Nephron (organoid): ENCODE measurements around the gene SLC5A7.

Source experiments
- H3K27ac Mint-ChIP-seq, 3 experiments: 2 replicates each; pipeline ENCODE4 v1.8.0; 2020; ENCODE audit warnings: mixed read lengths in 3 of 3, mild to moderate bottlenecking in 2 of 3, moderate library complexity in 1 of 3
- H3K27me3 Mint-ChIP-seq: 2 replicates; pipeline ENCODE4 v1.8.0; 2021; ENCODE audit warnings: low read depth, mild to moderate bottlenecking, moderate library complexity, mixed read lengths
- H3K36me3 Mint-ChIP-seq: 2 replicates; pipeline ENCODE4 v1.8.0; 2020; ENCODE audit warnings: low read depth, mixed read lengths
- H3K4me1 Mint-ChIP-seq: 2 replicates; pipeline ENCODE4 v1.8.0; 2020; ENCODE audit warnings: mixed read lengths
- H3K4me3 Mint-ChIP-seq, 3 experiments: 2 replicates each; pipeline ENCODE4 v1.8.0; 2020; ENCODE audit warnings: mild to moderate bottlenecking in 3 of 3, mixed read lengths in 3 of 3, moderate library complexity in 2 of 3
- H3K9me3 Mint-ChIP-seq: 2 replicates; pipeline ENCODE4 v1.8.0; 2020; ENCODE audit warnings: mixed read lengths
- TF ChIP-seq, protein P1 (sequence below), 3 experiments: fragments of 200-600 bp; sonication (generic); IDR thresholded peaks; one replicate each; pipeline ENCODE4 v1.5.0; 2021; ENCODE audit warnings: antibody characterized with exemption in 3 of 3; ENCODE audit not compliant: unreplicated experiment in 3 of 3

Gene SLC5A7

DNA sequence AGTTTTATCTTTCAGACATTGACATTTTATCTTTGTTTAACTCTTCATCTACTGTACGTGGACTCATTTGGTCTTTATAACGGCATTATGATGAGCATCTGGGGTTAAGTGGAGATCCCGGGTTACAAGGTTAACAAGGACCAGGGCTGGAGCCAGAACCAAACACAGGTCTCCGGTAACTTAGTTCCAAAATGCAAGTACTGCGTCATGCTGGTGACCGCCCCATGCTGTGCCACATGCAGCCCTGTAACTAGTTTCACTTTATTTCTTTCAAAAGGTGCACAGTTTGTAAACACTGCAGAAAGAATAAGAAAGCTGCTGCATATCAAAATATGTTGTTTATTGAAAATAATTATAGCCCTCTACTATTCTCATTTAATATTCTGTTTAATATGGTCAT is 3.1 kb downstream of the SLC5A7 start:
- Mint-ChIP-seq H3K27ac (no peak overlapping the region), H3K27me3 (peaks cover 48% of the 10 kb centered on the region), H3K36me3 (no peaks in the 10 kb centered on the region), H3K4me3 (peak overlapping the region in 2 of 3 experiments; percentile 36 to 42), H3K4me1 (peaks cover 11% of the 10 kb centered on the region), H3K9me3 (no peaks in the 10 kb centered on the region)
- TF ChIP-seq, protein P1, sequence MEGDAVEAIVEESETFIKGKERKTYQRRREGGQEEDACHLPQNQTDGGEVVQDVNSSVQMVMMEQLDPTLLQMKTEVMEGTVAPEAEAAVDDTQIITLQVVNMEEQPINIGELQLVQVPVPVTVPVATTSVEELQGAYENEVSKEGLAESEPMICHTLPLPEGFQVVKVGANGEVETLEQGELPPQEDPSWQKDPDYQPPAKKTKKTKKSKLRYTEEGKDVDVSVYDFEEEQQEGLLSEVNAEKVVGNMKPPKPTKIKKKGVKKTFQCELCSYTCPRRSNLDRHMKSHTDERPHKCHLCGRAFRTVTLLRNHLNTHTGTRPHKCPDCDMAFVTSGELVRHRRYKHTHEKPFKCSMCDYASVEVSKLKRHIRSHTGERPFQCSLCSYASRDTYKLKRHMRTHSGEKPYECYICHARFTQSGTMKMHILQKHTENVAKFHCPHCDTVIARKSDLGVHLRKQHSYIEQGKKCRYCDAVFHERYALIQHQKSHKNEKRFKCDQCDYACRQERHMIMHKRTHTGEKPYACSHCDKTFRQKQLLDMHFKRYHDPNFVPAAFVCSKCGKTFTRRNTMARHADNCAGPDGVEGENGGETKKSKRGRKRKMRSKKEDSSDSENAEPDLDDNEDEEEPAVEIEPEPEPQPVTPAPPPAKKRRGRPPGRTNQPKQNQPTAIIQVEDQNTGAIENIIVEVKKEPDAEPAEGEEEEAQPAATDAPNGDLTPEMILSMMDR (IDR thresholded peaks at IDR 0.05; ENCODE audit: unreplicated experiment in 3 of 3), result no peak

DNA sequence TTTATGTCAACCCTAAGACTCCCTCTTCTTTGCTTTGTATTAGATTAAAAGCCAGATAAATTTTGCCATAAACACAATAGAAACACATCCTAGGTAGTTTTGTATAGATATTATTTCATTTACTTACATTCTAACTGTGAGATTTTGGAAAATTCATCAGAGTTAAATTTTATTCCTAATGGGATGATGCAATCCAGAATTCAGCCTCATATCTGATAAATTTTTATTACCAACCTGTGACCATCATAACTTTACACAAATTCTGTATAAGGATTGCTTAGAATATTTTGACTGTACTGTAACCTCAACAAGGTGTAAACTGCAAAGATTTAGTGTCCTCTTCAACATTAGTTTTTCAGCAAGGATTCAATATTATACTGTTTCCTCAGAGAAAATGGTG is 4.4 kb downstream of the SLC5A7 start:
- TF ChIP-seq, protein P1 (IDR thresholded peaks at IDR 0.05; ENCODE audit: unreplicated experiment in 3 of 3), result no peak
- Mint-ChIP-seq H3K4me3 (no peak overlapping the region), H3K27me3 (peaks cover 37% of the 10 kb centered on the region), H3K9me3 (no peaks in the 10 kb centered on the region), H3K27ac (no peak overlapping the region), H3K36me3 (no peaks in the 10 kb centered on the region), H3K4me1 (peaks cover 4% of the 10 kb centered on the region)

DNA sequence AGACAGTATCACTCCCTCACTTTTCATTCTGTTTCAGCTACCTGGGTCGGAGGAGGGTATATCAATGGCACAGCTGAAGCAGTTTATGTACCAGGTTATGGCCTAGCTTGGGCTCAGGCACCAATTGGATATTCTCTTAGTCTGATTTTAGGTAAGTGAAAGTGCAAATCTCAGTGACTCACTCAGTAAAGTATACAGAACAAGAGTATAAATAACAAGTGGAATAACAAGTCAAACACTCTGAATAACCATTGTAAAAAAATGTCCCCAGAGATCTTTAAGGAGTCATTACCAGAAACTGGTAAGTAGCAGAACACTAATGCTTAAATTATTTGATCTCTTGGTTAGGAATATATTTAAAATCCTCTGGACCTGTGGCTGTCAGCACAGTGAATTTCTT is 5.7 kb downstream of the SLC5A7 start:
- H3K27me3 Mint-ChIP-seq, result peaks cover 24% of the 10 kb centered on the region
- H3K27ac Mint-ChIP-seq, result peak overlapping the region in 1 of 3 experiments; percentile 60
- H3K9me3 Mint-ChIP-seq, result no peaks in the 10 kb centered on the region
- H3K4me1 Mint-ChIP-seq, result peaks cover 4% of the 10 kb centered on the region
- H3K36me3 Mint-ChIP-seq, result no peaks in the 10 kb centered on the region
- TF ChIP-seq, protein P1 (IDR thresholded peaks at IDR 0.05; ENCODE audit: unreplicated experiment in 3 of 3), result no peak
- no peak overlapping the region for H3K4me3 Mint-ChIP-seq

DNA sequence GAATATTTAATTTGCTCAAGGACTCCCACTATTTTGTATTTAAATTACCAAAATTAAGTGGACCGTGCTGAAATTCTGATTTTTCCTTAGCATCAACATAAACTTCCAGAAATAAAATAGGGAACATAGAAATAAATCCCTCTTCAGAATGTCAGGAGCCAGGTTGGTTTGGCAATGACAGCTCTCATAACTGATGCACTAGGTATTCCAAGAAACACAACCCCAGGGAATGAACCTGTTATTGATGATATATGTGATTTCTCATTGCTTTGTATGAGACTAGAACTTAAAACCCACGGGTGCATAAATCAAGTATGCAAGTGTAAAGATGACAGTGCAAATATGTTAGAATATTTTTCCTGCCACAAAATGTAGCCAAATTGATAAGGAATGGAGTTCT is 12.8 kb downstream of the SLC5A7 start:
- no peaks in the 10 kb centered on the region for H3K9me3 Mint-ChIP-seq
- no peaks in the 10 kb centered on the region for H3K27me3 Mint-ChIP-seq
- H3K27ac Mint-ChIP-seq, result peak overlapping the region in 2 of 3 experiments; percentile 16 to 17
- H3K4me3 Mint-ChIP-seq, result no peak overlapping the region
- peaks cover 9% of the 10 kb centered on the region for H3K4me1 Mint-ChIP-seq
- TF ChIP-seq, protein P1 (IDR thresholded peaks at IDR 0.05; ENCODE audit: unreplicated experiment in 3 of 3), result no peak
- H3K36me3 Mint-ChIP-seq, result no peaks in the 10 kb centered on the region

DNA sequence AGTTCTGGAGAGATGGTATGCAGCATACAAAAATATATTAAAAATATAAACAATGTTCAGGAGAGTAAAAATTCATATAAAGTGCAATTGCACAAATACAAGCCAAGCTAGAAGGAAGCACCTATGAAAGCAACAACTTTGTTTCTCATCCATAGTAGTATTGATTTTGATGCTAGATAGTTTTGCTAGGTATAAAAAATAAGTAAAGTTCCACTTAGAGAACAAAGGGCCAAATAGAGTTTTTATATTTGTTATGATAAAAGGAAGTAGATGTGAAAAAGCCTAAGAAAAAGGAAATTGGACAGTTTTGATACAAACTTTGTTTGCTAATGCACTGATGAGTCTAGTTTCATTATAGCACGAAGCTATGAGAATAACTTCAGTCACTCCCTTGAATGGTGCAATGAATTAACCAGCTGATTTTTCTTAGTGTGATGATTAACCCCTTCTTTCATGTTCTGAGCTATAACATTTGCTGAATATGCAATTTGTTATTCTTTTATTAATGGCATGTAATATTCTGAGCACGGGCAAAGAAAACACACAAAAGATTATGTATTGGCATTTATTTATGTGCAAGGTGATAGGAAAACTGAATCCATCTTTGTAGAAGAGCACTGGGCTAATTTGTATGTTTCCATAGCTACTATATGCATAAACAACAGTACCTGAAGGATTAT is 24.7 kb downstream of the SLC5A7 start:
- H3K4me3 Mint-ChIP-seq, result no peak overlapping the region
- H3K27ac Mint-ChIP-seq, result no peak overlapping the region
- TF ChIP-seq, protein P1 (IDR thresholded peaks at IDR 0.05; ENCODE audit: unreplicated experiment in 3 of 3), result no peak
- H3K4me1 Mint-ChIP-seq, result no peaks in the 10 kb centered on the region
- peaks cover 22% of the 10 kb centered on the region for H3K36me3 Mint-ChIP-seq
- peaks cover under 1% of the 10 kb centered on the region for H3K27me3 Mint-ChIP-seq
- H3K9me3 Mint-ChIP-seq, result peaks cover 15% of the 10 kb centered on the region

DNA sequence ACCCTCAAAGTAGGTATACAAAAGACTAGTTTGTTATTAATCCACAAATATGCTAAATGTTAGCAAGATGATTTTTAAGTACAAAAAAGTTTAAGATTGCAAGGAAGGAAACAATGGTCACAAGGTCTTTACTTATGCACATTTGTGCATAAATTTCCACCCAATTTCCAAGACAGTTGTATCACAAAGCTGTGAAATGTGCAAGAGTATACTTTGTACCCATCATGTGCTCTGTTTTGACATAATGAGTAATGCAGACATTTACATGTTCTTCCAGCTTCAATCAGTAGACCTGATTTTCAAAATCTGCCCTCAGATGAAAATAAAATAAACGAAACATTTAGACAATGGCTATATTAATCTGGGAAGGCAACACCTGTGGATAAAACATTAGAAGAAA is 27.0 kb downstream of the SLC5A7 start:
- TF ChIP-seq, protein P1 (IDR thresholded peaks at IDR 0.05; ENCODE audit: unreplicated experiment in 3 of 3), result no peak
- Mint-ChIP-seq H3K27ac (no peak overlapping the region), H3K9me3 (peaks cover 15% of the 10 kb centered on the region), H3K4me1 (no peaks in the 10 kb centered on the region), H3K36me3 (peaks cover 17% of the 10 kb centered on the region), H3K27me3 (no peaks in the 10 kb centered on the region), H3K4me3 (no peak overlapping the region)
